ENCODE results near the gene TSC1. TPM values are rescaled to one million over a fixed set of nuclear protein-coding genes. Genes with fewer than 3 reads are reported as not detected.
"Not testable (repeated sequence)": the region's sequence is repeated elsewhere in the genome, so short reads cannot be mapped to it uniquely, and the experiment has no call there.

The TSC1 gene
- total RNA-seq, 1 donor from 2014 or later, result 54.4 TPM

DNA sequence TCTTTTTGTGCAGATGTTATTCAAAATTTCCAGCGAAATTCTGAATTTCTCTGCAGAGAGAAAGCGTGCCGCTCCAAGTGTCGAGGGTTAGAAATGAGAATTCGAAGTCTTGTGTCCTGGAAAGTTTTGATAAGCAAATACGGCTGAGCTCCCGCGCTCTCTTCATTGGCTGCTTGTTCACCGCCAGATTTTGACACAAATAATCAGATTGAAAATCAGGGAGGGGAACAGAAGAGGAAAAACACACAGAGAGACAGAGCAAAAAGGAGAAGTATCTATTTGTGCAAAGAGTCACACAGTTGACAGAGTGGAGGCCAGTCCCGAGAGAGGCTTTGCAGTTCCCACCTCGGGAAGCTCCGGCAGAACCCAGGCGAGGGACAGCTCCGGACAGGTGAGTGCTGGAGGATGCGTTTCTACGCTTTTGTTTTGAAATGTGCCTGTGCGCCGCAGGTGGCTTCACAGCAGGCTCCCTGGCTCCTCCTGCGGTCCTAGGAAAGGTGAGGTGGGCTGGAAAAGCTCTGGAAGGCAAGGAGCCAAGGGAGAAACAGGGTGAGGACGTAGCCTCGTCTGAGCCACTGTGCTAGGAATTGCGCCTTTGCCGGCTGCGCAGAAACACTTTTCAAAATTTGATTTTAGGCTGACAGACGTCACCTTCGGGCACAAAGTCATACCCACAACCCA lies 34.2 kb upstream of the TSC1 start, which contains the start of gene GFI1B:
Gene GFI1B, plus strand, starts transcription at position 244 of the 681 bp plus-strand sequence. CDS start 7,985 bp downstream, outside the sequence.
- ATAC-seq, result peak; percentile 15
- intact Hi-C loops (cut with micrococcal nuclease), result no loop called here

DNA sequence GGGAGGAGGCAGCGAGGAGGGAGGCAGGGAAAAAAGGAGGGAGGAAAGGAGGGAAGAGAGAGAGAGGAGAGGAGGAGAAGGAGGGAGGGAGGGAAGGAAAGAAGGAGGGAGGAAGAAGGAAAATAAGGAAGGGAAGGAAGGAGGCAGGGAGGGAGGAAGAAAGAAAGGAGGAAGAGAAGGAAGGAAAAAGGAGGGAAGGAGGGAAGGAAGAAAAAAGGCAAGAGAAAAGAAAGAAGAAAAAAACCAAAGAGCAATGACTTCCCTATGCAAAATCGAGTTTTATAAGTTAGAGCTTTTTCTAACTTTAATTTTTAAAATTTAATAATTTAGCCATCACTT lies 33.7 kb upstream of the TSC1 start:
- DNase-seq, result no peak

More for the DNA sequence above, 34.2 kb upstream of the TSC1 start, which contains the start of gene GFI1B:
- no peak for DNase-seq

DNA sequence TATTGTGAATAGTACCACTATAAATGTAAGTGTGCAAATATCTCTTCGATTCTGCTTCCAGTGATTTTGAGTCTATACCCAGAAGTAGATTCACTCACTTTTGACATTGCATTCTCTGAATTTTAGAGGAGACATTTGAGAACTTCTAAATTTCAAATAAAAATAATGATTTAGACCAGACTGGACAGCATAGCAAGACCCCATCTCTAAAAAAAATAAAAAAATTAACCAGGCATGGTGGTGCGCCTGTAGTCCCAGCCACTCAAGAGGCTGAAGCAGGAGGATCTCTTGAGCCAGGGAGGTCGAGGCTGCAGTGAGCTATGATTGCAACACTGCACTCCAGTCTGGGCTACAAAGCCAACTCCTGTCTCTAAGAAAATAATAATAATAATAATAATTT lies 32.2 kb upstream of the TSC1 start:
- intact Hi-C loops (cut with micrococcal nuclease), result no loop called here
- ATAC-seq, result no peak
- DNase-seq, result no peak

More for the DNA sequence above, 33.7 kb upstream of the TSC1 start:
- intact Hi-C loops (cut with micrococcal nuclease), result no loop called here
- no peak for ATAC-seq

DNA sequence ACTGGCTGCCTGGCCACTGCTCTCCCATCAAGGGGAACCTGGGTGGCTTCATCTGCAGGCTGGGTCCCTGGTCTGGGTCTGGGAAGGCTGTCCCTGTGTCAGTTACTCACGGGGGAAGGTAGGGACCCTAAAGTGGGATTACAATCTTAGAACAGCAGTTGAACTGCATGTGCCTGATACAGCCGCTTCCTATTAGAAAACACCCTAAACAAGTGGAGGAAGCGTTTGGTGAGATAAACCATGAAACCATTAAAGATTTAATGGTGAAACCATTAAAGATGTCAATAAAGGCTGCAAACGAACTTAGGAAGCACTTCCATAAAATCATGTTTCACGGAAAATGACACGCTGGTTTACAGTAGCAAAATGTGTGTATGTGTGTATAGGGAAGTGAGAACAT lies 31.5 kb upstream of the TSC1 start:
- intact Hi-C loops (cut with micrococcal nuclease), result no loop called here
- ATAC-seq, result no peak
- DNase-seq, result no peak

DNA sequence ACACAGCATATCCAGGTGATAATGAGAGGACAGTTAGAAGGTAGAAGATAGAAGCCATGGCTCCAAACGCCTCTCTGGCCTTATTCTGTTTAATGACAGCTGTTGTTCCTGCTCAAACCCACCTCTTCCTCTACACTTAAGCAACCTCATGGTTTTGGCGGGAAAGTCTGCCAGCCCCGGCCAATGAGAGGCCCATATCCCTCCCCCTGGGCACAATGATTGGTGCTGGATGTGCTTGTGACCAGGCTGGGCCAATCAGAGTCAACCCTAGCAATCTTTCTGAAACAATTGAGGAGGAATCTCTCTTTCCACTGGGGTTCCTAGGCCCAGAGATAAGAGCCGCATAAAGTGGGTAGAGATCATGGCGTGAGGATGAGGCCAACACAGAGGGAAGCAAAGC lies 29.3 kb upstream of the TSC1 start:
- no peak for DNase-seq
- ATAC-seq, result no peak

DNA sequence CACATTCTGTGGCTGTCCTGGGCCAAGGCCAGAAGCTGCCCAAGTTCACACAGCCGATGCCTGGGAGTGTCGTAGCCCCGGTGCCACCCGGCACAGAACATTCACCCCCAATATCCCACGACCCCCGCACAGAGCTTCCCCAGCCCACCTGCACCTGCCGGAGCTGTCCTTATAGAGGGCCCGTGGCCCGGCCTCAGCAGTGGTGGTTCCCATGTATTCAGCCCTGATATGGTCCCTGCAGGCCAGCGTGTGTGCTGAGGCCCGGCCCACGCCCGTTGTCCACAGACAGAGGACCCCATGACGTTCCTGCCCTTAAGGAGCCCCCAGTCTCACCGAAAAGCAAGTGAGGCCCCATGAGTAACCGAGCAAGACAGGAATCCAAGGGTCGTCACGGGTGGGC lies 28.8 kb upstream of the TSC1 start:
- DNase-seq, result no peak
- ATAC-seq, result no peak
- intact Hi-C loops (cut with micrococcal nuclease), result no loop called here

More for the DNA sequence above, 29.3 kb upstream of the TSC1 start:
- intact Hi-C loops (cut with micrococcal nuclease), result no loop called here

DNA sequence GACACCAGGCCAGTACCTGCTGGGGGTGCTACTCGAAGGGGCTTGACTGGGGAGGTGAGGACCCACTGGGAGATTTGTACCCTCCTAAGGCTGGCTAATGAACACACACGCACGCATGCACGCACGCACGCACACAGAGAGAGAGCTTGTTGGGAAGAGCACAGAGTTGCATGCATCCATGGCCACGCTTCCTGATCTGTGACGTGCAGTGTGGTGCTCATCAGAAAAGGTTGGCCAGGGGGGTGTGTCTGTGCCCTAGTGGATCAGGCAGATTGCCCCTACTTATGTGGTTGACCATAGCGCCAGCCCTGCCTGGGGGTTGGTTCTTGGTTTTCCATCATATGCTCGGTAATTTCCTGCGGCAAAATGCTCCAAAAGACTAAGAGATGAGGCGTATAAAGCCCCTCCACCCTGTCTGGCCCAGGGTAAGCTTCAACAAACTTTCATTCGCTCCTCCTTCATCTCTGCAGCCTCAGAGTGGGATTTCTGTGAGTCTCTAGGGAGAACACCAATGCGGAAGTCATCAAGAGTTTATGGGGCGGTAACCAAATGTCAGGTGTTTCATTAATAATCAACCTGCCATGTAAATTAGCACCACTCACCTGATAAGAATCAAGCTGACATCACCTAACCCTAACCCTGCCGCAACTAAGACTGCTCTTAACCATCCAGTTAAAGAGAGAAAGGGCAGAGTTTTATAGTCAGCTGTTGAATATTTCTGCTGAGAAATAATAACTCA lies 26.1 kb upstream of the TSC1 start:
- intact Hi-C loops (cut with micrococcal nuclease), result no loop called here
- no peak for DNase-seq
- ATAC-seq, result no peak

DNA sequence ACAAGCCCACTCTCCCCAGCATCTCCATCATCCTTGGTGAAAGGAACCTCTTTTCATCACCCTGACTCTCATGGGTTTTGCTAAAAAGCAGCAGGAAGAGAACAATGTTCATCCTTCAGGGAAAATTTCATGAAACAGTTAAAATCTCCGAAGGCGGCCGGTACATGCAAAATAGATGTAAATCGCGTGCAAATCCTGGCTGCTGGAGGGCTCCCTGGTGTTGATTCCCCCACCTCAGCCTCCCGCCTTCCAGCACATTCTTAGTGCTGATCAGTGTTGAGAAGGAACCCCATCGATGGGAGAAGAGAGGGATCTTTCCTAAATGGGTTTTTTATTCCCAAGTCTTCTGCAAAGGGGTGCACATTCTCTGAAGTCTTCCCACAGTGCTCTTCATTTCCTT lies 25.4 kb upstream of the TSC1 start:
- DNase-seq, result no peak
- no peak for ATAC-seq
- intact Hi-C loops (cut with micrococcal nuclease), result no loop called here

DNA sequence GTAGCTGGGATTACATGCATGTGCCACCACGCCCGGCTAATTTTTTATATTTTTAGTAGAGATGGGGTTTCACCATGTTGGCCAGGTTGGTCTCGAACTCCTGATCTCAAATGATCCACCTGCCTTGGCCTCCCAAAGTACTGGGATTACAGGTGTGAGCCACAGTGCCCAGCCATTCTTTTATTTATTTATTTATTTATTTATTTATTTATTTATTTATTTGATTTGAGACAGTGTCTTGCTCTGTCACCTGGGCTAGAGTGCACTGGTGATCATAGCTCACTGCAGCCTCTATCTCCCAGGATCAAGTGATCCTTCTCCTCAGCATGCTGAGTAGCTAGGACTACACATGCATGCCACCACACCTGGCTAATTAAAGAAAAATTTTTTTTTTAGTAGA lies 23.5 kb upstream of the TSC1 start:
- intact Hi-C loops (cut with micrococcal nuclease); DNase-seq; ATAC-seq: not testable (repeated sequence)

DNA sequence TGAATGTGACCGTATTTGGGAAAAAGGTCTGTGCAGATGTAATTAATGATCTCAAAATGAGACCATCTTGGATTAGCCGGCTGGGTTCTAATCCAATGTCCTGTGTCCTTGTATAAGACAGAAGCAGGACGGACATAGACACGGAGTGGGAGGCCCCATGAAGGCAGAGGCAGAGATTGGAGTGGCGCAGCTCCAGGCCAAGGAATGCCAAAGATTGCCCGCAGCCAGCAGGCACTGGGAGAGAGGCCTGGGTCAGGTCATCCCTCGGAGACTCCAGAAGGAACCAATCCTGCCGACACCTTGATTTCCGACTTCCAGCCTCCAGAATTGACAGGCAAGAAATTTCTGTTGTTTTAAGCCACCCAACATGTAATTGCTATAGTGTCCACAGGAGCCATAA lies 21.1 kb upstream of the TSC1 start:
- intact Hi-C loops (cut with micrococcal nuclease), result no loop called here
- peak; percentile 55 for ATAC-seq
- peak; percentile 35 for DNase-seq

DNA sequence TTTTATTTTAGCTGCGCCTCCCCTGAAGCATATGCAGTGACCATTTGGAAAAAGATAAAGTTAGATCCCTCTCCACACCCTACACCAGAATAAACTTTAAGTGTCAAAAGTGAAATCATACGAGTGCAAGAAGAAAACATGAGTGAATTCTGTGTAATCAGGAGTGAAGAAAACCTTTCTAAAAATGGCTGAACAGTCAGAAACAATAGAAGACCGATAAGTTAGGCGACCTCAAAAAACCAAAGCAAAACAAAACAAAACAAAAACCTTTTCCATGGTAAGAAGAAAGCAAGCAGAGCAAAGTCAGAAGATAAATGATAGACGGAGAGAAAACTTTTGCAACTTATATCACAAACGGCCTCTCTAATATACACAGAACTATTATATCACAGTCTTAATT lies 16.6 kb upstream of the TSC1 start:
- DNase-seq (no peak), ATAC-seq (no peak)
- intact Hi-C loops (cut with micrococcal nuclease), result no loop called here

DNA sequence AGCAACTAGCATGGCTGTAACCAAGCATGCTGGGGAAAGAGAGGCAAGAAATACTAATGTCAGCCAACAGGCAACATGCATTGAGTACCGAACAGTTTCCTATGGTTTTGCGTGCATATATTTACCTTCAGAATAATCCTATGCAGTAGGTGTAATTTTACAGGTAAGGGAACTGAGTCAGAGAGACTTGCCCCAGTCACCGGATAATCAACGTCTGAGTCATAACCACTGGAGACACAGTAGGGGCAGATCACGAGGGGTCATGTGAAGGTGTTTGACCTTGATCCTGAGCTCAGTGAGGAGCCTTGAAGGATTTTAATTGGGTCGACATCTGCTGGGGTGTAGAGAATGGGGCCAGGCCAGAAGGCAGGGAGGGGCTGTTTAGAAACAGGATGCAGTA lies 13.4 kb upstream of the TSC1 start:
- no peak for DNase-seq
- no peak for ATAC-seq
- intact Hi-C loops (cut with micrococcal nuclease), result no loop called here

DNA sequence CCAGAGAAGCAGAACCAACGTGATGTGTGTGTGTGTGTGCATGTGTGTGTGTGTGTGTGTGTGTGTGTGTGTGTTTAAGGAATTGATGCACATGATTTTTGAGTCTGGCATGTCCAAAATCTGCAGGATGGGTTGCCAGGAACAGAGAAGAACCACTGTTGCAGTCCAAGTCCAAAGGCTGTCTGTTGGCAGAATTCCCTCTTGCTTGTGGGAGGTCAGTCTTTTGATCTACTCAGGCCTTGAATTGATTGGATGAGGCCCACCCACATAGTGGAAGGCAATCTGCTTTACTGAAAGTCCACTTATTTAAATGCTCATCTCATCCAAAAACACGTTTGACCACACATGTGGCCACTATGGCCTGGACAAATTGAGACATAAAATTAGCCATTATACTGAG lies 11.4 kb upstream of the TSC1 start:
- intact Hi-C loops (cut with micrococcal nuclease), result no loop called here
- no peak for DNase-seq

DNA sequence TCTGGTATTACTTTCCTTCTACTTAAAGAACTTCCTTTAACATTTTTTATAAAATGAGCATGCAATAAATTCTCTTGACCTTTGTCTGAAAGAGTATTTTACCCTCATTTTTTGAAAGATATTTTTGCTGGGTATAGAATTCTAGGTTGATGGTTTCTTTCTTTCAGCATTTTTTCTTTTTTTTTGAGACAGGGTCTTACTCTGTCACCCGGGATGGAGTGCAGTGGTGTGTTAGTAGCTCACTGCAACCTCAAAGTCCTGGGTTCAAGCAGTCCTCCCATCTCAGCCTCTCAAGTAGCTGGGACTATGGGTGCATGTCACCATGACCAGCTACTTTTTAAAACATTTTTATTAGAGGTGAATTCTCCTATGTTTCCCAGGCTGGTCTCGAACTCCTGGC lies 10.7 kb upstream of the TSC1 start:
- DNase-seq (no peak), ATAC-seq (no peak)
- intact Hi-C loops (cut with micrococcal nuclease), result no loop called here

More for the DNA sequence above, 11.4 kb upstream of the TSC1 start:
- ATAC-seq, result no peak

DNA sequence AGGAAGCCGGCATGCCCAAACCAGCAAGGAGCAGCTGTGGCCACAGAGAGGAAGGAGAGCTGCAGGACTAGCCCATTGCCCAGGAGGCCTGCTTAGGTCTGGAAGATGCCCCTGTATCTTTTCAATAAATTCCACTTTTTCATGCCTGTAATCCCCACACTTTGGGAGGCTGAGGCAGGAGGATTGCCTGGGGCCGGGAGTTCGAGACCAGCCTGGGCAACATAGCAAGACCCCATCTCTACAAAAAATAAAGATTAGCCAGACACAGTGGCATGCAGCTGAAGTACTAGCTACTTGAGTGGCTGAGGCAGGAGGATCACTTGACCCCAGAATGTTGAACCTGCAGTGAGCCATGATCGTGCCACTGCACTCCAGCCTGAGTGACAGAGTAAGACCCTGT lies 5.3 kb upstream of the TSC1 start:
- DNase-seq (no peak), ATAC-seq (no peak)
- intact Hi-C loops (cut with micrococcal nuclease), result no loop called here

DNA sequence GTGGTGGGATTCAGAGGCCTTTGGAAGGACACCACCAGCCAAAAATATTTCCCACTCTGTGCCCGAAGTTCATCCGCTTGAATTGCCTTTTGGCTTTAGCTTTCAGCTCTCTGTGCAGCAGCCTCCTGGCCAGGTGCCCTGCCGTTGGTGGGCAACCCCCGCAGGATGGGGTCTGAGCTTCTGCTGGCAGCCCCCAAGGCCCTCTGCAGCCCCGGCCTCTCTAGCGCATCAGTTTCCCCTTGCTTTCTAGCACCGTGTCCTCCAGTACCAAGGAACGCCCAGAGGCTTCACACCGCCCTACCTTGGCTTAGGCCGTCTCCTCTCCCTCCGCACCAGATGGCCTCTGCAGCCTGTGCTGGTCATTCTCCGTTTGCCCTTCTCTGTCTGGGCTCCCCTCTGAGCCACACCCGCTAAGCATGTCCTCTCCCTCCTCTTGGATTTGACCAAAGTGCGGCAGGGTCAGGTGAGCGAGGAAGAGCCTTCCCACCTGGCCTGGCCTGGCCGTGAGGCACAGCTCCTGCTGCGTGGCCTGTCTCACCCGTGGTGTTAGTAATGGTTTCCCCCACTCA lies 4.2 kb upstream of the TSC1 start:
- no peak for ATAC-seq
- intact Hi-C loops (cut with micrococcal nuclease), result no loop called here
- no peak for DNase-seq

DNA sequence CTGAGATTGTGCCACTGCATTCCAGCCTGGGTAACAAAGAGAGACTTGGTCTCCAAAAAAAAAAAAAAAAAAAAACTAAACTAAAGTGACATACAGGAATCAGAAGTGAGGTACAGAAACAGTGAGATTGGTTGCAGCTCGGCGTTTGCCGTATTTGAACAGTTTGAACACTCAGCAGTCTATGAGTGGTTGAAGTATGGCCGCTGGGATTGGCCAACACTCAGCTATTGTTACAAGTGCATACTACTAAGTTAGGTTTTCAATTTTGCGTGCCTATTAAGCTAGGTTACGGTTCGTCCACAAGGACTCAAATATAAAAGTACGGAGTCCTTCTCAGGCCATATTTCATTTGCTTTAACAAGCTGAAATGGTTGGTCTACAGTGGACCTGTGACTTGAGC lies 3.3 kb upstream of the TSC1 start:
- intact Hi-C loops (cut with micrococcal nuclease), result no loop called here
- ATAC-seq (no peak), DNase-seq (no peak)

DNA sequence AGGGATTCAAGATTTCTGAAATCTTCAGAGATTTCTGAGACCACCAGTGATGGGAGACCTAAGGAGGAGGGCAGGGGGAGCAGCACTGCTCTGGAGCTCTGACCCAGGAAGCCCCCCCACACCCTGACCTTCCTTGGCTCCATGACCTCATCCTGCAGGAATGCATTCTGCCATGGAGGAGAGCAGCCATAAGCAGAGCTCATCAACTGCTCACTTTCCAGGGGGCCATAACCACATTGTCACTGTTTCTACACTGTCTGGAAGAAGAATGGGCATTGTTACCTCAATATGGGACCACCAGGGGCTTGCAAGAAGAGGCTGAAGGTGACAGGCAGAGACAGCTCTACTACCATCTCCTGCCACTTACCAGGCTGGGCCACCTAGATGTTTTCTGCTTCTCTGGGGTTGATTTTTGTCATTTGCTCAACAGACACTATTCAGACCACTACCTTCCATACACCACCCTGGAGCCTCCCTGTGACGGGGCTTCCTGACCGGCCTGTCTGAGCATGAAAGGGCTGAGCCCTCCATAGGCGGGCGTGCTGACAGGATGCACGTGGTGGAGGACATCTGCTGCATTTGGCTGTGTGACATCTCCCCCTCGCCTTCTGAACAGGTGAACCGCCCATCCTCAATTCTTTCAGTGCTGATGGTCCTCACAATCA lies 2.3 kb upstream of the TSC1 start:
- intact Hi-C loops (cut with micrococcal nuclease), result no loop called here
- ATAC-seq, result no peak
- DNase-seq, result no peak

DNA sequence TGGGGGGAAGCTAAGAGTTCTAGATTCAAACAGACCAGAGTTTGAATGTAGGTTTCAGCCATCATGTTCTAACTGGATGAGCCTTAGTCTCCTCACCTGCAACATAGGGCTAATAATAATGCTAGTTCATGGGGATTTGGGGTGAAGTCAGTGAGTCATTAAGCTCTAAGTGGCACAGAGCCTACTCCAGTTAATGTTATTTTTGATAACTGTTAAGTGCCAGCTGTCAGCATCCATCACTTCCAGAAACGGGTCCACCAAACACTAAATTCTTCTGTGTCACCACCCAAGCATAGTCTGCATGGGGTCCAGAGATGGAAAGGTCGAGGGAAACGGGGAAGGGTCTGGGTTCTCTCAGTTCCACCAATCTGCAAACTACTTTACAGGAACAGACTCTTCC lies 1.8 kb upstream of the TSC1 start:
- intact Hi-C loops (cut with micrococcal nuclease), result no loop called here
- DNase-seq (no peak), ATAC-seq (no peak)

Measured in left ventricle myocardium superior (tissue), 1 donor.